SU-DHL-6 (cell line): Measurements from ENCODE around the gene FLNB.

Experiments
- CTCF ChIP-seq: fragments of 200-600 bp; sonication (generic); IDR thresholded peaks from one replicate; pipeline ENCODE4 v1.5.1; 2017; ENCODE audit warnings: antibody characterized with exemption, mild to moderate bottlenecking, low read length, moderate library complexity; ENCODE audit not compliant: insufficient read depth, poor library complexity, severe bottlenecking
- EZH2phosphoT487 ChIP-seq: fragments of 200-600 bp; sonication (generic), shearing (Covaris generic); conservative IDR thresholded peaks from 2 replicates; pipeline ENCODE4 v1.6.1; 2018; ENCODE audit warnings: mild to moderate bottlenecking, antibody characterized with exemption, low read length, moderate library complexity, mixed read lengths

GRCh38 chr3:58141766-58142345 is 133.6 kb downstream of the FLNB start:
- TF ChIP-seq CTCF (no peak), EZH2phosphoT487 (no peak)
